Activated naive CD8-positive, alpha-beta T cell treated with anti-CD3 and anti-CD28 coated beads, Interleukin-2, amount 10 ng/mL, durations not matched to agents 7 days and 5 days (primary cell): ENCODE data around the gene MSH4. TPM values are rescaled to one million over a fixed set of nuclear protein-coding genes. Genes with fewer than 3 reads are reported as not detected.
"Not testable (repeated sequence)": the region's sequence is repeated elsewhere in the genome, so short reads cannot be mapped to it uniquely, and the experiment has no call there.

Experiments used
- ATAC-seq: fragments of 150-1000 bp; cut with Tn5 transposase; one replicate; pipeline ENCODE4 v1.10.0; 2021; ENCODE audit warnings: low read depth, moderate library complexity
- POLR2A ChIA-PET: fragments of 350-600 bp; sonication (Branson Sonifier 250); formaldehyde crosslinking; loops from one replicate; lab custom pipeline; 2021; ENCODE audit warnings: antibody characterized with exemption; lab: Charles Lee
- DNase-seq: peaks from one replicate; pipeline ENCODE4 v3.0.0; 2021
- H3K27ac Mint-ChIP-seq: one replicate; pipeline ENCODE4 v1.8.0; 2022; ENCODE audit warnings: mild to moderate bottlenecking, mixed read lengths
- H3K27me3 Mint-ChIP-seq: one replicate; pipeline ENCODE4 v1.8.0; 2022; ENCODE audit warnings: mild to moderate bottlenecking, moderate library complexity, mixed read lengths
- H3K36me3 Mint-ChIP-seq: one replicate; pipeline ENCODE4 v1.8.0; 2021; ENCODE audit warnings: mild to moderate bottlenecking, mixed read lengths
- H3K4me1 Mint-ChIP-seq: one replicate; pipeline ENCODE4 v1.8.0; 2021; ENCODE audit warnings: mixed read lengths
- H3K4me3 Mint-ChIP-seq: one replicate; pipeline ENCODE4 v1.8.0; 2022; ENCODE audit warnings: mild to moderate bottlenecking, moderate library complexity, mixed read lengths
- H3K9me3 Mint-ChIP-seq: one replicate; pipeline ENCODE4 v1.8.0; 2021; ENCODE audit warnings: mixed read lengths
- total RNA-seq, 2 experiments: library from RNA; stranded (reverse); gene quantifications; one replicate each; pipeline ENCODE4 v1.2.3, GENCODE V29; 2021

The MSH4 gene
- total RNA-seq, 2 experiments from 2014 or later: 0.40 to 0.67 TPM

DNA sequence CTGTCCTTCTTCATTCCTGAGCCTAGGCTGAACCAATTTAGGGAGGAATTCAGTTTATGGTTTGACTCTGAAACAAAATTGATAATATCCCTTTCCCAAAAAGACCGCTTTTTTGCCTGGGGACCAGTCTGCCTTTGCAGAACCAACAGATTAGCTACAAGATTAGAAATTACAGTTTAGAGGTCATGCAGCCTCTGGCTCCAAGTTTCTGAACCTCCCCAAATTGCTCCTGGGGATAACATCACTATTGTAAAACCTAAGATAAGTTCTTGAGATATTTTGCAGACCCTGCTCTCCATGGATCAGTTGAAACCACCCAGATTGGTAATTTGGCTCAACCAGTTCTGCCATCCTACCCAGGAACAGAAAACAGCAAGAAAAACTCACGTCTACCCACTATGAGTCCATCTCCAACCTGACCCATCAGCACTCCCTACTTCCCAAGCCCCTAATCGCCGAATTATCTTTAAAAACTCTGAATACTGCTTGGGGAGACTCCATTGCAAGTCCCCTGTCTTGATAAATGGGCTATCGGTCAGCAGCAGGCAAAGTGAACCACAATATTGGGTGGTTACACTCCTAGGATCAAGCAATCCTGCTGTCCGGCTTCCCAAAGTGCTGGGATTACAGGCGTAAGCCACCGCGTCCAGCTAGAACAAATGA, 11.2 kb upstream of the MSH4 start:
- POLR2A ChIA-PET: interaction anchor here (0.6 to 1.0 kb wide), 5 partner anchors 9 to 64 kb away, joined by 3 to 4 read pairs (median 4); no protein-coding TSS in a partner anchor
- ATAC-seq: peak; percentile 4

DNA sequence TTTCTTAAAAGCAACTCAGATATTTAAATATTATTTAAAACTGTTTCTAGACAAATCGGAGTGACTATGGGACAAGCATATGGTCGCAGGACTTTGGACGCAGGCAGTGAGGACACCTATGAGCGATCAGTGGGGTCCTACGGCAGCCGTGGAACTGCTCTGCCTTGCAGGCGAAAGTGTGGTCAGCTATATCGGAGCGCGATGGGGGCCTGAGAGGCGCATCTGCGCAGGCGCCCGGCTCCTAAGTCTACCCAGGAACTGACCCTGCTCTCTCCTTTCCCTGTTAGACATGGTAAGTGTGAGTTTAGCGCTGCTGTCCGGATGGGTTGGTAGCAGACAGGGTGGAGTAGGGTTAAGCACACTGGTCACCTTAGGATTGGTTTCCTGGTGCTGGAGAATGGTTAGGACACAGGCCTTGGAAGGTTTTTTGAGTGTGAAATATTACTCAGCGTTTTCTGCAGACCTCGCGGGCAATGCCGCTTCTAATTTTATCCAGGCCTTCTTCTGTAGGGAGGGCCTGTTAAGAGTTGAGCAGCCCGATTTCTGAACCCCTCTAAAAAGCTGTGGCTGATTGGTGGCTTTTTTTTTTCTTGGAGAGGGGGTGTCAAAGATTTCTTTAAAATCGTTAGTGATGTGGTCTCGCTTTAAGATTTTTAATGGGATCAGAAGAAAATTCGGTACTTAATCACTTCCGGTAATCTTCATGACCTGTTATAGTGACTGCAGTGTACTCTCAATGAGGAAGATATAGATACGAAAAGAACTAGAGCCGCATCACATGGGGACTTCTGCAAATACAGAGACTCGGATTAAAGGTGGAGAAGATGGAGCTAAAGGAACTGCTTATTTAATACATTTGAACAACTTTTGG, 10.5 kb upstream of the MSH4 start, which contains the start of gene RABGGTB:
Gene RABGGTB (plus strand): TSS at position 274 of the 871 bp plus-strand sequence. CDS start 16 bp downstream, at position 290.
- Mint-ChIP-seq H3K36me3 (peaks cover 35% of the 10 kb centered on the region), H3K27ac (peak within 1 kb of the TSS; percentile 96), H3K4me1 (peaks cover 41% of the 10 kb centered on the region), H3K27me3 (peaks cover 3% of the 10 kb centered on the region), H3K4me3 (peak within 1 kb of the TSS; percentile 99), H3K9me3 (peaks cover 2% of the 10 kb centered on the region)
- peak; percentile 91 for DNase-seq
- POLR2A ChIA-PET: interaction anchor here (0.6 to 1.5 kb wide), 10 partner anchors 9 to 319 kb away, joined by 3 to 7 read pairs (median 4); partner anchors contain the start of gene MSH4
- ATAC-seq: peak; percentile 94

More for the DNA sequence above, 11.2 kb upstream of the MSH4 start:
- Mint-ChIP-seq H3K4me3 (peak overlapping the region; percentile 99), H3K9me3 (peaks cover 2% of the 10 kb centered on the region), H3K36me3 (peaks cover 30% of the 10 kb centered on the region), H3K27ac (peak overlapping the region; percentile 96), H3K27me3 (peaks cover 8% of the 10 kb centered on the region), H3K4me1 (peaks cover 36% of the 10 kb centered on the region)
- DNase-seq: no peak

DNA sequence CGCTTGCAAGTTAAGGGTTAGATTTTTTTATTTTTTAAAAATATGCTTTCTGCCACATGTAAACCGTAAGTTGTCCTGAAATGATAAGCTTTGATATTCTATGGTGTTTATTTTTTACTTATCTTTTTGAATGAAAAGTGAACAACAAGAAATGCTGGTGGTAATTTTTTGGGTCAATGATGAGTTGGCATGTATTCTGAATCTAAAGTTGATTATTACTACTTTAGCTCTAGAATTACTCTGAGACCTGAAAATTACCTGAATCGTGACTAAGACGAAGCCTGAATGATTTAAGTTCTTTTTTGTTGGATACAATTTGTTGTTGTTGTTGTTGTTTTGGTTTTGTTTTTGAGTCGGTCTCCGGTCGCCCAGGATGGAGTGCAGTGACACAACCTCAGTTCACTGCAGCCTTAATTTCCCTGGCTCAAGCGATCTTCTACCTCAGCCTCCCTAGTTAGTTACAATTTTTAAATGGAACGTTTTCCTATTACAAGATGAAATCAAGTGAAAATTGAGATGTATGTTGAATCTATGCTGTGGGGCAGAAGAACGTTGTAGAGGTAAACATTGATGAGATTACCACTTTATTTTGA, 9.7 kb upstream of the MSH4 start:
- POLR2A ChIA-PET: interaction anchor here (0.6 to 1.5 kb wide), 6 partner anchors 9 to 318 kb away, joined by 3 to 7 read pairs (median 3); partner anchors contain the start of gene MSH4
- H3K4me1 Mint-ChIP-seq: peaks cover 44% of the 10 kb centered on the region

DNA sequence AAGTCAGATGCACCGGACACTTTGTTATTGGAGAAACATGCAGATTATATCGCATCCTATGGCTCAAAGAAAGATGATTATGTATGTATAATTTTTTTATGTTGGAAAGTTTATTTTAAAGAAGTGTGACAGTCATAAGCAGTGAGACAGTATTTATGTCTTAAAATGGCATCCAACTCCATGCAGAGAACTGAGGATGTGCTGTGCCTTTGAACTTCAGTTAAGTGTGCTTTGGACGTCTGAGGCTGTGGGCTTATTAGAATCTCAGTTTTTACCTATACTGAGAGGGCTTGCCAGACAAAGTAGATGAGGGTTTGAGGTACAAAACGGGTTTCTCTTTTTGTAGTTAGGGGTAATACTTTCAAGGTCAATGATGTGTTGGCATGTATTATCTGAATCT, 9.2 kb upstream of the MSH4 start:
- Mint-ChIP-seq H3K4me3 (peak overlapping the region; percentile 99), H3K27me3 (no peaks in the 10 kb centered on the region), H3K27ac (peak overlapping the region; percentile 96), H3K9me3 (no peaks in the 10 kb centered on the region), H3K36me3 (peaks cover 43% of the 10 kb centered on the region), H3K4me1 (peaks cover 46% of the 10 kb centered on the region)
- POLR2A ChIA-PET: interaction anchor here (1.0 to 1.5 kb wide), 2 partner anchors 9 to 318 kb away, joined by 3 read pairs; partner anchors contain the start of gene MSH4
- DNase-seq (no peak), ATAC-seq (no peak)

More for the DNA sequence above, 9.7 kb upstream of the MSH4 start:
- Mint-ChIP-seq H3K9me3 (no peaks in the 10 kb centered on the region), H3K36me3 (peaks cover 40% of the 10 kb centered on the region), H3K27me3 (no peaks in the 10 kb centered on the region), H3K4me3 (peak overlapping the region; percentile 99), H3K27ac (peak overlapping the region; percentile 96)
- DNase-seq (no peak), ATAC-seq (no peak)

DNA sequence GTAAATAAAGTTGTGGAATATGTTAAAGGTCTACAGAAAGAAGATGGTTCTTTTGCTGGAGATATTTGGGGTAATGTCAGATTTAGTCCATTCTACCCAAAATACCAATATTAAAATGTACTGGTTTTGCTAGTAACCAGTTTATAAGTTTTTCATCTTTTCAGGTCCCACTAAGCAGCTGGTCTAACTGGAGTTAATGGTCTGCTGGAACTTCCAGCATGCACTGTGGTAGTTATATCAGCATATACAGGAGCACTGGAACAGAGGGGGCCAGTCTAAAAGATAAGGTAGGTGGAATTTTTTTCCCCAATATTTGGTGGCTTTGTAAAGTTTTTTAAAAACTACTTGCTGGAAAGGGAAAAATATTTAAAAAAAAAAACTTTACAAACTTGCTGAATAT, 6.7 kb upstream of the MSH4 start:
- POLR2A ChIA-PET: no interaction called here
- peak overlapping the region; percentile 19 for H3K27ac Mint-ChIP-seq
- no peaks in the 10 kb centered on the region for H3K27me3 Mint-ChIP-seq
- H3K4me1 Mint-ChIP-seq: peaks cover 51% of the 10 kb centered on the region
- DNase-seq (no peak), ATAC-seq (no peak)
- peak overlapping the region; percentile 99 for H3K4me3 Mint-ChIP-seq
- H3K9me3 Mint-ChIP-seq: no peaks in the 10 kb centered on the region
- H3K36me3 Mint-ChIP-seq: peaks cover 56% of the 10 kb centered on the region

DNA sequence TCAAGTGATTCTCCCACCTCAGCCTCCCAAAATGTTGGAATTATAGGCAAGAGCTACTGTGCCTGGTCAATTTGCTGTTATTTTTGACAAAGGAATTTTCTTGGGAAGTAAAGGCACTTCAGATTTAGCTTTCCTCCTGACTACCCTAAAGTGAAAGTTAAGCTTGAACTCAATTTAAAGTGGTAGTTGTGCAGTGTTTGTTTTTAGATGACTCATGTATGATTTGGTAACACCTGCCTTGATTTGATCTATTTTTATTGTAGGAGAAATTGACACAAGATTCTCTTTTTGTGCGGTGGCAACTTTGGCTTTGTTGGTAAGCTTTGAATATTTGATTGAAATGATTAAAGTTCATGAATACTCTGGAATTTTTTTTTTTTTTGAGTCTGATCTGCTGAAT, 5.7 kb upstream of the MSH4 start:
- Mint-ChIP-seq H3K4me3 (peak overlapping the region; percentile 99), H3K4me1 (peaks cover 44% of the 10 kb centered on the region), H3K27ac (peak overlapping the region; percentile 2), H3K9me3 (no peaks in the 10 kb centered on the region), H3K27me3 (no peaks in the 10 kb centered on the region), H3K36me3 (peaks cover 59% of the 10 kb centered on the region)
- POLR2A ChIA-PET: no interaction called here
- ATAC-seq (no peak), DNase-seq (no peak)

DNA sequence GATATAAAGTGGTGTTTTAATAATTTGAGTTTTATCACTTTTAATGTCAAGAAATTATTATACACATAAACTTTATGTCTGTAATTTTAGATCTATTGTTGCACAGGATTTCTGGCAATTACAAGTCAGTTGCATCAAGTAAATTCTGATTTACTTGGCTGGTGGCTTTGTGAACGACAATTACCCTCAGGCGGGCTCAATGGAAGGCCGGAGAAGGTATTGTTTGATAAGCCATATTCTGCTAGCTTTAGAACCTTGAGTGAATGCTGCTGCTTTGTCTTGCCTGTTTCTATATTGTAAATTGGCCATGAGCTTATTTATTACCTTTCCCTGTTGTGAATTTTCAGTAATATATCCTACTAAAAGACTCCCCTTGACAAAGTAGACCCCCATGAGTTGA, 4.6 kb upstream of the MSH4 start:
- H3K27ac Mint-ChIP-seq: no peak overlapping the region
- H3K36me3 Mint-ChIP-seq: peaks cover 58% of the 10 kb centered on the region
- POLR2A ChIA-PET: no interaction called here
- DNase-seq: no peak
- H3K9me3 Mint-ChIP-seq: no peaks in the 10 kb centered on the region
- no peak for ATAC-seq
- H3K27me3 Mint-ChIP-seq: no peaks in the 10 kb centered on the region
- H3K4me3 Mint-ChIP-seq: no peak overlapping the region
- H3K4me1 Mint-ChIP-seq: peaks cover 42% of the 10 kb centered on the region

DNA sequence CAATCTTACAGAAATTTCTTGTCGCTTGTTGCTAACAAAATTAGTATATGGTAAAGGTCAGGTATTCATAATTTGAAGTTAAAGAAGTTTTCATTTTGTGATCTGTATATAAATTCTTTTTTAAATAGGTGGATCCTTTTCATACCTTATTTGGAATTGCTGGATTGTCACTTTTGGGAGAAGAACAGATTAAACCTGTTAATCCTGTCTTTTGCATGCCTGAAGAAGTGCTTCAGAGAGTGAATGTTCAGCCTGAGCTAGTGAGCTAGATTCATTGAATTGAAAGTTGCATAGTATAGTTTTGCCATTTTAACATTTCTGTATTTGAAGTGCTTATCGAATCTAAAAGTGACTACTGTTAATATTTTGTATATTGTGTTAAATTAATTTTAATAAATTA, 2.3 kb upstream of the MSH4 start:
- no peak overlapping the region for H3K27ac Mint-ChIP-seq
- H3K36me3 Mint-ChIP-seq: peaks cover 47% of the 10 kb centered on the region
- no peaks in the 10 kb centered on the region for H3K27me3 Mint-ChIP-seq
- POLR2A ChIA-PET: no interaction called here
- DNase-seq (no peak), ATAC-seq (no peak)
- peaks cover 25% of the 10 kb centered on the region for H3K4me1 Mint-ChIP-seq
- no peaks in the 10 kb centered on the region for H3K9me3 Mint-ChIP-seq
- H3K4me3 Mint-ChIP-seq: no peak overlapping the region

DNA sequence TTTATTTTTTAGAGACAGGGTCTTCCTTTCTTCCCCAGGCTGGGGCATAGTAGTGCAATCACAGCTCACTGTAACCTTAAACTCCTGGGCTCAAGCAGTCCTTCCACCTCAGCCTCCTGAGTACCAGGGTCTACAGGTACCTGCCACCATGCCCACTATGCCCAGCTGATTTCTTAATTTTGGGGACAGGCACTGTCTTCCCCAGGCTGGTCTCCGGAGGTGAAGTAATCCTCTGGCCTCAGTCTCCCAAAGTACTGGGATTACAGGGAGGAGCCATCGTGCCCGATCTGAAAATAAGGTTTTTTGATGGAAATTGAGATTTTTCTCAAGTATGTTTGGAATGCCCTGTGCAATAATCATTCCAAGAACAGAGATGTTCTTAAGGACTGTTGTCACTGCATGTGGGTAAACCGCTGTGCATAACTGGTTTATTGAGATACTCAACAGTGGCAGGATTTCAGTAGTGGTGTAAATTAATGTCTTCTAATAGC, 934 bp upstream of the MSH4 start:
- Mint-ChIP-seq H3K4me1 (peaks cover 14% of the 10 kb centered on the region), H3K36me3 (peaks cover 36% of the 10 kb centered on the region), H3K27me3 (no peaks in the 10 kb centered on the region), H3K27ac (no peak overlapping the region), H3K9me3 (no peaks in the 10 kb centered on the region), H3K4me3 (no peak overlapping the region)
- POLR2A ChIA-PET: interaction anchor here (0.5 to 1.5 kb wide), 3 partner anchors 8 to 42 kb away, joined by 3 to 7 read pairs (median 3); no protein-coding TSS in a partner anchor
- ATAC-seq: no peak
- DNase-seq: no peak

DNA sequence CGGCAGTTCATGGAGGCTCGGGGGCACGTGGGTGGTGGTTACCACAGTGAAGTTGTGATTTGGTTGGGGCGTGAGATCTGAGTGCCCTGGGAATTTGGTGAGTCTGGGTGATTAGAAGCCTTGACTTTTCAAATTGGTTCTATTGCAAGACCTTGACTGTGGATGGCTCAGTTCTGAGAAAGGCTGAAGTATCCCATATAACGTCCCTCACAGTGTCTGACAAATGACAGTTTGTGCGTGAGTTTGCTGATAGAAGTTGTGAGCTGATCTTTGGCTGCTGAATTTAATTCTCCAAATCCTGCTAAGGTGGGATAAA, 549 bp downstream of the MSH4 start:
- no peak for ATAC-seq
- H3K27me3 Mint-ChIP-seq: no peaks in the 10 kb centered on the region
- H3K4me1 Mint-ChIP-seq: peaks cover 7% of the 10 kb centered on the region
- H3K9me3 Mint-ChIP-seq: no peaks in the 10 kb centered on the region
- H3K36me3 Mint-ChIP-seq: peaks cover 27% of the 10 kb centered on the region
- DNase-seq: no peak
- POLR2A ChIA-PET: interaction anchor here (0.6 to 1.5 kb wide), 2 partner anchors 11 to 637 kb away, joined by 4 to 7 read pairs; no protein-coding TSS in a partner anchor
- H3K4me3 Mint-ChIP-seq: no peak overlapping the region
- H3K27ac Mint-ChIP-seq: no peak overlapping the region

DNA sequence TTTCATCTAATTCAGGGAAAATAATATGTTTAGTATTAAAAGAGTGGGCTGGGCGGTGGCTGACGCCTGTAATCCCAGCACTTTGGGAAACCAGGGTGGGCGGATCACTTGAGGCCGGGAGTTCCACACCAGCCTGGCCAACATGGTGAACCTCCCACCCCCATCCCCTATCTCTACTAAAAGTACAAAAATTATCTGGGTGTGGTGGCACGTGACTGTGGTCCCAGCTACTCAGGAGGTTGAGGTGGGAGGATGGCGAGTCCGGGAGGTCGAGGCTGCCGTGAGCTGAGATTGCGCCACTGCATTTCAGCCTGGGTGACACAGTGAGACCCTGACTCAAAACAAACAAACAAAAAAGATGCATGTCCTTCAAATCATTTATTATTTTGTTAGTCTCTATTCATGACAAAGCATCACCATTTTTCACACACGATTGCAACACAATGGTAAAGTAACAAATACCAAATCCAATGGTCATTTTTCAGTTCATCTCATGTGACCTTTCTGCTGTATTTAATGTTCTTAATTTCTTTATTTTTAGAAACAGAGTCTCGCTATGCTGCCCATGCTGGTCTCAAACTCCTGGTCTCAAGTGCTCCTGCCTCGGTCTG, 1.0 kb downstream of the MSH4 start:
- POLR2A ChIA-PET: interaction anchor here (0.6 kb wide), 1 partner anchor 637 kb away, joined by 4 read pairs; no protein-coding TSS in a partner anchor
- Mint-ChIP-seq H3K36me3 (peaks cover 25% of the 10 kb centered on the region), H3K9me3 (no peaks in the 10 kb centered on the region), H3K27ac (no peak overlapping the region), H3K4me3 (no peak overlapping the region), H3K4me1 (peaks cover 5% of the 10 kb centered on the region), H3K27me3 (no peaks in the 10 kb centered on the region)
- ATAC-seq: no peak
- no peak for DNase-seq

DNA sequence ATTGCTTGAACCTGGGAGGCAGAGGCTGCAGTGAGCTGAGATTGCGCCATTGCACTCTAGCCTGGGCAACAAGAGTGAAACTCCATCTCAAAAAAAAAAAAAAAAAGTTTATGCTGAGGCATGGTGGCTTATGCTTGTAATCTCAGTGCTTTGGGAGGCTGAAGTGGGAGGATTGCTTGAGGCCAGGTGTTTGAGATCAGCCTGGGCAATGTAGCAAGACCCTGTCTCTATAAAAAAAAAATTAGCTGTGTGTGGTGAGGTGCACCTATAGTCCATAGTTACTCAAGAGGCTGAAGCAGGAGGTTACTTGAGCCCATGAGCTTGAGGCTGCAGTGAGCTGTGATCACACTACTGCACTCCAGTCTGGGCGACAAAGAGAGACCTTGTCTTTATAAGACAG, 4.8 kb downstream of the MSH4 start:
- H3K27ac Mint-ChIP-seq, DNase-seq, POLR2A ChIA-PET: not testable (repeated sequence)

More for the DNA sequence above, 4.8 kb downstream of the MSH4 start:
- not testable (repeated sequence) for H3K27me3 Mint-ChIP-seq, H3K36me3 Mint-ChIP-seq, H3K9me3 Mint-ChIP-seq, ATAC-seq, H3K4me3 Mint-ChIP-seq, H3K4me1 Mint-ChIP-seq
